Fibroblast of lung (primary cell): Measurements from ENCODE around the gene UBN1. TPM values are rescaled to one million over a fixed set of nuclear protein-coding genes. Genes with fewer than 3 reads are reported as not detected.

Experiments
- DNase-seq, 2 donors: peaks; one replicate each; pipeline versions ENCODE4 v3.0.0 to v3.0.0-alpha.2; 2010; ENCODE audit warnings: low read depth in 2 of 2
- H2AFZ ChIP-seq: 2 replicates; pipeline ENCODE4 v1.5.1; 2012; ENCODE audit warnings: low read length, control low read depth, inconsistent platforms
- H3K27ac ChIP-seq: 2 replicates; pipeline ENCODE4 v1.5.1; 2011; ENCODE audit warnings: low read length, control low read depth; ENCODE audit not compliant: insufficient read depth
- H3K27me3 ChIP-seq: 2 replicates; pipeline ENCODE4 v1.5.1; 2011; ENCODE audit warnings: mild to moderate bottlenecking, low read length; ENCODE audit not compliant: control insufficient read depth, insufficient read depth
- H3K36me3 ChIP-seq: 2 replicates; pipeline ENCODE4 v1.5.1; 2011; ENCODE audit warnings: low read length; ENCODE audit not compliant: control insufficient read depth, insufficient read depth
- H3K4me1 ChIP-seq: 2 replicates; pipeline ENCODE4 v1.5.1; 2011; ENCODE audit warnings: low read length; ENCODE audit not compliant: control insufficient read depth, insufficient read depth; ENCODE audit errors: extremely low read depth
- H3K4me2 ChIP-seq: 2 replicates; pipeline ENCODE4 v1.5.1; 2011; ENCODE audit warnings: low read length, control low read depth; ENCODE audit not compliant: insufficient read depth; ENCODE audit errors: extremely low read depth
- H3K4me3 ChIP-seq, 4 experiments: fragments of 200-600 bp in 1 of 4; sonication (generic) in 1 of 4; replicated peaks in 1 of 4; 2 replicates each; pipeline ENCODE4 v1.5.1; 2011 to 2016; ENCODE audit warnings: low read length in 4 of 4, low read depth in 3 of 4, mild to moderate bottlenecking in 3 of 4, control low read depth in 2 of 4, inconsistent platforms in 1 of 4, mixed read lengths in 1 of 4; ENCODE audit not compliant: insufficient read depth in 1 of 4; ENCODE audit errors: control extremely low read depth in 1 of 4
- H3K79me2 ChIP-seq: 2 replicates; pipeline ENCODE4 v1.5.1; 2012; ENCODE audit warnings: mild to moderate bottlenecking, low read length, inconsistent platforms; ENCODE audit not compliant: control insufficient read depth, insufficient read depth
- H3K9ac ChIP-seq: 2 replicates; pipeline ENCODE4 v1.5.1; 2011; ENCODE audit warnings: mild to moderate bottlenecking, low read length, control low read depth; ENCODE audit not compliant: insufficient read depth
- H3K9me3 ChIP-seq: 2 replicates; pipeline ENCODE4 v1.5.1; 2012; ENCODE audit warnings: low read depth, low read length; ENCODE audit not compliant: control insufficient read depth, insufficient read depth
- H4K20me1 ChIP-seq: 2 replicates; pipeline ENCODE4 v1.5.1; 2011; ENCODE audit warnings: low read length; ENCODE audit not compliant: control insufficient read depth, insufficient read depth; ENCODE audit errors: extremely low read depth
- EZH2 ChIP-seq: IDR thresholded peaks from 2 replicates; pipeline ENCODE4 v1.5.1; 2012; ENCODE audit warnings: low read length, control low read depth, mild to moderate bottlenecking; ENCODE audit errors: missing control alignments
- polyA plus RNA-seq, 2 donors: library from polyadenylated mRNA; depleted of rRNA in 1 of 2; stranded (reverse) in 1 of 2; unstranded in 1 of 2; fragments of >200 nt; gene quantifications; 2 replicates each; pipeline ENCODE4 v1.2.1, GENCODE V29; 2011 to 2012; ENCODE audit warnings: missing spikeins in 1 of 2
- total RNA-seq: library from RNA; depleted of rRNA; stranded (reverse); fragments of >200 nt; gene quantifications from 2 replicates; pipeline ENCODE4 v1.2.1, GENCODE V29; 2014
- TF ChIP-seq, protein P1 (sequence below), 2 donors: IDR thresholded peaks in 1 of 2; conservative IDR thresholded peaks in 1 of 2; 1 replicate in 1 of 2; 2 replicates in 1 of 2; pipeline ENCODE4 v1.5.1; 2011 to 2012; ENCODE audit warnings: low read length in 2 of 2, control low read depth in 1 of 2, inconsistent platforms in 1 of 2, low read depth in 1 of 2, mild to moderate bottlenecking in 1 of 2

UBN1 gene
- total and polyA plus RNA-seq, 2 donors (not counting 1 experiment from before 2014, with no cell fraction given), result 13.6 to 21.1 TPM

DNA sequence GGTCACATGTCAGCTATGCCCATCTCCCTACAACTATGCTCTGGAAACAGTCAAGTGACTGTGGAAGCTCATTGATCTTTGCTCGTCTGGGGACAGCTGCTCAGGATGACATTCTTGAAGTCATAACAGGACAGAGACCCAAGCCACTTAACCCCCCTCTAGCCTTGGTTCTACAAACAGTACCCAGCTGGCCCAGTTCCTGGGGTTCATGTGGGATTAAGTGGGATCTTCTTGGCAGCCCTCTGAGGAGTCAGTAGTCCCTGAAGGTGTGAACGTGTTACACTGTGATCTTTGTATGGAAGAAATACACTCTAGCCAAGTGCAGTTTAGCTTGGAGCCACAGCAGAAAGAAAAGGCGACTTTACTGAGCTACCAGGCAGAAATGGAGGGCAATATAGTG is 25.8 kb downstream of the UBN1 start:
- H3K9ac ChIP-seq, result no peak overlapping the region
- no peaks in the 10 kb centered on the region for H3K9me3 ChIP-seq
- H3K4me1 ChIP-seq, result no peaks in the 10 kb centered on the region
- no peak for DNase-seq
- peaks cover 10% of the 10 kb centered on the region for H3K79me2 ChIP-seq
- H3K4me2 ChIP-seq, result no peak overlapping the region
- H3K36me3 ChIP-seq, result peaks cover 39% of the 10 kb centered on the region
- H3K27me3 ChIP-seq, result no peaks in the 10 kb centered on the region
- H4K20me1 ChIP-seq, result peaks cover 1% of the 10 kb centered on the region
- TF ChIP-seq EZH2, result no peak
- TF ChIP-seq, protein P1, sequence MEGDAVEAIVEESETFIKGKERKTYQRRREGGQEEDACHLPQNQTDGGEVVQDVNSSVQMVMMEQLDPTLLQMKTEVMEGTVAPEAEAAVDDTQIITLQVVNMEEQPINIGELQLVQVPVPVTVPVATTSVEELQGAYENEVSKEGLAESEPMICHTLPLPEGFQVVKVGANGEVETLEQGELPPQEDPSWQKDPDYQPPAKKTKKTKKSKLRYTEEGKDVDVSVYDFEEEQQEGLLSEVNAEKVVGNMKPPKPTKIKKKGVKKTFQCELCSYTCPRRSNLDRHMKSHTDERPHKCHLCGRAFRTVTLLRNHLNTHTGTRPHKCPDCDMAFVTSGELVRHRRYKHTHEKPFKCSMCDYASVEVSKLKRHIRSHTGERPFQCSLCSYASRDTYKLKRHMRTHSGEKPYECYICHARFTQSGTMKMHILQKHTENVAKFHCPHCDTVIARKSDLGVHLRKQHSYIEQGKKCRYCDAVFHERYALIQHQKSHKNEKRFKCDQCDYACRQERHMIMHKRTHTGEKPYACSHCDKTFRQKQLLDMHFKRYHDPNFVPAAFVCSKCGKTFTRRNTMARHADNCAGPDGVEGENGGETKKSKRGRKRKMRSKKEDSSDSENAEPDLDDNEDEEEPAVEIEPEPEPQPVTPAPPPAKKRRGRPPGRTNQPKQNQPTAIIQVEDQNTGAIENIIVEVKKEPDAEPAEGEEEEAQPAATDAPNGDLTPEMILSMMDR (conservative IDR thresholded peaks at IDR 0.05 in 1 of 2, IDR thresholded peaks at IDR 0.05 in 1 of 2; ENCODE audit: low read depth in 1 of 2, low read length in 2 of 2), result no peak
- no peak overlapping the region for H3K4me3 ChIP-seq
- no peak overlapping the region for H3K27ac ChIP-seq
- H2AFZ ChIP-seq, result no peak overlapping the region

DNA sequence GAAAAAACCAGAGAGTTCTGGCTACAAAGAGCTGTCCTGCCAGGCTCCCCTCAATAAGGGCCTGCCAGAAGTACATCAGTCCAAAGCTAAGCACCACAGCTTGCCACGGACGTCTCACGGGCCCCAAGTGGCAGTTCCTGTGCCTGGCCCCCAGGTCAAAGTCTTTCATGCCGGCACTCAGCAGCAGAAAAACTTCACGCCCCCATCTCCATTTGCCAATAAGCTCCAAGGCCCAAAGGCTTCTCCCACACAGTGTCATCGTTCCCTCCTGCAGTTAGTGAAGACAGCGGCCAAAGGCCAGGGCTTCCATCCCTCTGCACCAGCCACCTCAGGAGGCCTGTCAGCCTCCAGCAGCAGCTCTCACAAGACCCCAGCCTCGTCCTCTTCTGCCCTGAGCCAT is 27.4 kb downstream of the UBN1 start:
- Histone ChIP-seq H4K20me1 (peaks cover 1% of the 10 kb centered on the region), H3K9me3 (no peaks in the 10 kb centered on the region), H3K27me3 (no peaks in the 10 kb centered on the region), H3K9ac (no peak overlapping the region), H2AFZ (no peak overlapping the region), H3K4me2 (no peak overlapping the region), H3K79me2 (no peaks in the 10 kb centered on the region), H3K27ac (no peak overlapping the region), H3K36me3 (peaks cover 37% of the 10 kb centered on the region), H3K4me3 (no peak overlapping the region), H3K4me1 (peaks cover 2% of the 10 kb centered on the region)
- no peak for DNase-seq
- TF ChIP-seq, protein P1 (conservative IDR thresholded peaks at IDR 0.05 in 1 of 2, IDR thresholded peaks at IDR 0.05 in 1 of 2; ENCODE audit: low read depth in 1 of 2, low read length in 2 of 2), result no peak
- TF ChIP-seq EZH2, result no peak

DNA sequence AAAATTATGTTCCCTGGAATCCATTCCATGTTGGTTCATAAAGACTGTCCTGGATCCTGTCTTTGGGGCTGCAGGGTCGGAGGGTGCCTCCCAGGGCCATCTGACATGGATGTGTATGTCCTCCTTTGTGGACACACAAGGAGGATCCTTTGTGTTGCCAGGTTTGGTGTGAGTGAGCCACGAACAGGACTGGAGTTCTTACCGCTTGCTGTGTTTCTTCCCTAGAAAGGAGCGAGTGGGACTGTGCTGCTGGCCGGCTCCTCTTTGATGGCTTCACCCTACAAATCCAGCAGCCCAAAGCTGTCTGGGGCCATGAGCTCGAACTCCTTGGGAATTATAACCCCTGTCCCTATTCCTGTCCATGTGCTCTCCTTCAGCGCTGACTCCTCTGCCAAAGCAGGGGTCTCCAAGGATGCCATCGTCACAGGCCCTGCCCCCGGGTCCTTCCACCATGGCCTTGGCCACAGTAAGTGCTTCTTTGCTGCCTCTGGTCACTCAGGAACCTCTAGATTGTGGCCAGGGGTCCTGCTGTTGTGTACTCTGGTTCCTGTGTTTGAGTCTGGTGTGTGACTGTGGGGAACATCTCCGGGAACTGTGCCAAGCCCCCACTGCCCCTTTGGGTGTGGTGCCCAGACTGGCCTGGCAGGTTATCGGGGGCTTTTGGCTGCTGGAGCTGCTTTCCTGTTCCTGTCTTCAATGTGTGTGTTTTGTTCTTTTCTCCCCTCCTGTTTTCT is 29.5 kb downstream of the UBN1 start:
- no peak overlapping the region for H2AFZ ChIP-seq
- no peak overlapping the region for H3K4me2 ChIP-seq
- no peaks in the 10 kb centered on the region for H3K79me2 ChIP-seq
- no peaks in the 10 kb centered on the region for H4K20me1 ChIP-seq
- no peaks in the 10 kb centered on the region for H3K9me3 ChIP-seq
- H3K27ac ChIP-seq, result no peak overlapping the region
- no peak overlapping the region for H3K4me3 ChIP-seq
- H3K4me1 ChIP-seq, result peaks cover 2% of the 10 kb centered on the region
- peaks cover 33% of the 10 kb centered on the region for H3K36me3 ChIP-seq
- H3K9ac ChIP-seq, result no peak overlapping the region
- TF ChIP-seq EZH2, result no peak
- TF ChIP-seq, protein P1 (conservative IDR thresholded peaks at IDR 0.05 in 1 of 2, IDR thresholded peaks at IDR 0.05 in 1 of 2; ENCODE audit: low read depth in 1 of 2, low read length in 2 of 2), result no peak
- DNase-seq, result no peak
- H3K27me3 ChIP-seq, result no peaks in the 10 kb centered on the region
